ENCODE measurements around the gene CDH23.

DNA sequence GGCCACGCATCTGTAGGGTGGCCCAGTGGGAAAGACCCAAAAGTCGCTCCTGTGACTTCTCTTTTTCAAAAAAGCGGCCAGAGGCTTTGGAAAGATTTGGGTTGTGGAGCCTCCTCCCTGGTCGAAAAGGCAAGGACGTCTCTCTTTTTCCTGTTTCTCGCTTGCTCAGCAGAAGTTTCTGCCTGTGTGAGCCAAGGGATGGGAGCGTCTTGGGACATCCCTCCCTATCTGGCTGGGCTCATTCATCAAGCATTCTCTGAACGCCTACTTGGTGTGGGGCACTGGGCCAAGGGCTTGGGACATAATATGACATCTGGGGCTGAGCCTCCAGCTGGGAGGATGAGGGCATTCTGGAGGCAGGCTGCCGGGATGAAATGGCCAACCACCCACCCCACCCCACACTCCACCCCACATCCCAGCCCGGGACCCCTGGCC, 201.9 kb downstream of the CDH23 start:
- TF ChIP-seq GATA2 (IDR thresholded peaks at IDR 0.05; ENCODE audit: low read depth, low read length) (no peak), GATA3 (IDR thresholded peaks at IDR 0.05; ENCODE audit: low read depth, low read length) (no peak)

All from SH-SY5Y (cell line).